Sciatic nerve (tissue), 2 donors: Measurements from ENCODE around the gene TXNRD2. TPM values are rescaled to one million over a fixed set of nuclear protein-coding genes. Genes with fewer than 3 reads are reported as not detected.
"Not testable (repeated sequence)": the region's sequence is repeated elsewhere in the genome, so short reads cannot be mapped to it uniquely, and the experiment has no call there.

Experiments
- ATAC-seq: fragments of 200-7000 bp; cut with Tn5 transposase; one replicate; pipeline ENCODE4 v1.9.1; 2020; ENCODE audit warnings: mild to moderate bottlenecking, moderate library complexity
- DNase-seq: peaks from one replicate; pipeline ENCODE4 v3.0.0-alpha.2; 2020; ENCODE audit warnings: low spot score
- intact Hi-C: fragments of 100-400 bp; cut with DNase I; formaldehyde crosslinking; loops from one replicate; pipeline ENCODE4 v1.14.2; 2022
- total RNA-seq: library from RNA; stranded (reverse); fragmentation: NEBNext Ultra II Directional; extraction: Animal tissue kit (Norgen Biotek cat#: 25700); gene quantifications from one replicate; pipeline ENCODE4 v1.2.1, GENCODE V29; 2021
- donor health status: DM: no; HTN: no; CAD: no.
- donor health status: DM: no; HTN: no; CAD: no.

TXNRD2 gene
- total RNA-seq, 1 donor from 2014 or later = 33.9 TPM

- intact Hi-C loops = no loop called here
- DNase-seq (no peak), ATAC-seq (no peak)
Measured at GRCh38 chr22:19931514-19931913, 10.1 kb downstream of the TXNRD2 start.

GRCh38 chr22:19930551-19931486, 10.8 kb downstream of the TXNRD2 start:
- DNase-seq (no peak), ATAC-seq (no peak)
- intact Hi-C loops = no loop called here

GRCh38 chr22:19929586-19930550, 11.8 kb downstream of the TXNRD2 start:
- no peak for DNase-seq
- intact Hi-C loops = no loop called here
- ATAC-seq = no peak

GRCh38 chr22:19928207-19928606, 13.4 kb downstream of the TXNRD2 start:
- DNase-seq = no peak
- ATAC-seq = no peak
- intact Hi-C loops = no loop called here

- DNase-seq (no peak), ATAC-seq (no peak)
- intact Hi-C loops = no loop called here
Measured at GRCh38 chr22:19927696-19928095, 13.9 kb downstream of the TXNRD2 start.

- intact Hi-C loops, DNase-seq, ATAC-seq: not testable (repeated sequence)
Measured at GRCh38 chr22:19926028-19926427, 15.6 kb downstream of the TXNRD2 start.

GRCh38 chr22:19923914-19924513, 17.6 kb downstream of the TXNRD2 start:
- ATAC-seq (no peak), DNase-seq (no peak)
- intact Hi-C loops = no loop called here

GRCh38 chr22:19921544-19922081, 20.0 kb downstream of the TXNRD2 start:
- ATAC-seq (no peak), DNase-seq (no peak)
- intact Hi-C loops = no loop called here

- DNase-seq (no peak), ATAC-seq (no peak)
- intact Hi-C loops = no loop called here
Measured at GRCh38 chr22:19919701-19920363, 21.8 kb downstream of the TXNRD2 start.

GRCh38 chr22:19918332-19919106, 23.1 kb downstream of the TXNRD2 start:
- ATAC-seq = no peak

GRCh38 chr22:19917389-19918138, 24.1 kb downstream of the TXNRD2 start:
- intact Hi-C loops = no loop called here
- DNase-seq = no peak
- ATAC-seq = no peak

More at GRCh38 chr22:19918332-19919106, 23.1 kb downstream of the TXNRD2 start:
- intact Hi-C loops = no loop called here
- no peak for DNase-seq

- intact Hi-C loops = no loop called here
- ATAC-seq = no peak
- DNase-seq = no peak
Measured at GRCh38 chr22:19916941-19917340, 24.7 kb downstream of the TXNRD2 start.

- DNase-seq = no peak
- no peak for ATAC-seq
- intact Hi-C loops = no loop called here
Measured at GRCh38 chr22:19916006-19916405, 25.6 kb downstream of the TXNRD2 start.

GRCh38 chr22:19915287-19915954, 26.2 kb downstream of the TXNRD2 start:
- DNase-seq = no peak
- intact Hi-C loops = no loop called here
- ATAC-seq = no peak

GRCh38 chr22:19914201-19914943, 27.2 kb downstream of the TXNRD2 start:
- ATAC-seq (no peak), DNase-seq (no peak)
- intact Hi-C loops = no loop called here
